Measurements from ENCODE around the gene TAF6L. TPM values are rescaled to one million over a fixed set of nuclear protein-coding genes. Genes with fewer than 3 reads are reported as not detected.
"Not testable (repeated sequence)": the region's sequence is repeated elsewhere in the genome, so short reads cannot be mapped to it uniquely, and the experiment has no call there.

The TAF6L gene
- polyA plus RNA-seq, 3 donors = 32.9 to 44.1 (median 40.0) TPM

- DNase-seq = no peak
Observed at GRCh38 chr11:62804310-62805075, 33.3 kb downstream of the TAF6L start.

GRCh38 chr11:62805076-62805892, 34.1 kb downstream of the TAF6L start, which contains the start of gene NXF1:
NXF1 (minus strand) TSS chr11:62805440; CDS start chr11:62805356, 84 bp downstream.
- DNase-seq = peak; percentile 94

GRCh38 chr11:62805961-62806441, 34.8 kb downstream of the TAF6L start:
- no peak for DNase-seq

- DNase-seq = no peak
Observed at GRCh38 chr11:62806611-62807121, 35.5 kb downstream of the TAF6L start.

GRCh38 chr11:62810748-62811147, 39.6 kb downstream of the TAF6L start:
- no peak for DNase-seq

- DNase-seq = no peak
Observed at GRCh38 chr11:62811659-62812058, 40.5 kb downstream of the TAF6L start.

- no peak for DNase-seq
Observed at GRCh38 chr11:62816557-62816956, 45.4 kb downstream of the TAF6L start.

- no peak for DNase-seq
Observed at GRCh38 chr11:62817129-62817528, 45.9 kb downstream of the TAF6L start.

GRCh38 chr11:62823677-62824076, 52.5 kb downstream of the TAF6L start:
- no peak for DNase-seq

GRCh38 chr11:62828130-62828529, 56.9 kb downstream of the TAF6L start:
- DNase-seq = not testable (repeated sequence)

GRCh38 chr11:62830904-62831519, 59.8 kb downstream of the TAF6L start:
- DNase-seq = peak; percentile 77

- peak; percentile 99 for DNase-seq
Observed at GRCh38 chr11:62831520-62832335, 60.5 kb downstream of the TAF6L start, which contains the start of gene STX5. STX5 (minus strand) TSS chr11:62832051; CDS start chr11:62831243, 808 bp downstream.

- DNase-seq = no peak
Observed at GRCh38 chr11:62832336-62833234, 61.4 kb downstream of the TAF6L start, which contains the start of gene TEX54. TEX54 (minus strand) TSS chr11:62832841.

- DNase-seq = no peak
Observed at GRCh38 chr11:62835336-62835735, 64.1 kb downstream of the TAF6L start.

Other genes with a start within 250 kb of the TAF6L start
- 100 to 1,000 TPM; 199 to 275 (median 229) TPM for gene AHNAK, start 224.6 kb upstream of the TAF6L start, polyA plus RNA-seq (ENCODE audit: insufficient read length in 3 of 3)
- 1,000 to 10,000 TPM; 2,197 to 2,450 (median 2,385) TPM for gene EEF1G, start 197.5 kb upstream of the TAF6L start, polyA plus RNA-seq (ENCODE audit: insufficient read length in 3 of 3)
- gene TUT1, start 179.9 kb upstream of the TAF6L start, polyA plus RNA-seq (ENCODE audit: insufficient read length in 3 of 3) = 10 to 100 TPM; 22.1 to 30.2 (median 25.6) TPM
- gene MTA2, start 169.5 kb upstream of the TAF6L start, polyA plus RNA-seq (ENCODE audit: insufficient read length in 3 of 3) = 10 to 100 TPM; 95.7 to 98.2 (median 96.5) TPM
- 10 to 100 TPM; 32.2 to 40.6 (median 38.0) TPM for gene EML3, start 158.6 kb upstream of the TAF6L start, polyA plus RNA-seq (ENCODE audit: insufficient read length in 3 of 3)
- 1 to 10 TPM; 2.7 to 4.6 (median 3.1) TPM for gene ROM1, start 158.1 kb upstream of the TAF6L start, polyA plus RNA-seq (ENCODE audit: insufficient read length in 3 of 3)
- 10 to 100 TPM; 37.4 to 45.4 (median 38.7) TPM for gene B3GAT3, start 149.4 kb upstream of the TAF6L start, polyA plus RNA-seq (ENCODE audit: insufficient read length in 3 of 3)
- gene GANAB, start 124.8 kb upstream of the TAF6L start, polyA plus RNA-seq (ENCODE audit: insufficient read length in 3 of 3) = 100 to 1,000 TPM; 371 to 407 (median 392) TPM
- gene INTS5, start 118.1 kb upstream of the TAF6L start, polyA plus RNA-seq (ENCODE audit: insufficient read length in 3 of 3) = 10 to 100 TPM; 21.5 to 24.8 (median 23.5) TPM
- gene C11orf98, start 106.2 kb upstream of the TAF6L start, polyA plus RNA-seq (ENCODE audit: insufficient read length in 3 of 3) = 10 to 100 TPM; 57.7 to 62.1 (median 60.3) TPM
- 1 to 10 TPM; 5.1 to 6.6 (median 6.0) TPM for gene CSKMT, start 106.1 kb upstream of the TAF6L start, polyA plus RNA-seq (ENCODE audit: insufficient read length in 3 of 3)
- 10 to 100 TPM; 10.4 to 13.1 (median 12.9) TPM for gene UQCC3, start 99.7 kb upstream of the TAF6L start, polyA plus RNA-seq (ENCODE audit: insufficient read length in 3 of 3)
- gene LBHD1, start 99.1 kb upstream of the TAF6L start, polyA plus RNA-seq (ENCODE audit: insufficient read length in 3 of 3) = 10 to 100 TPM in 2 of 3 donors, 1 to 10 TPM in 1; 8.6 to 11.6 (median 10.6) TPM
- gene UBXN1, start 92.3 kb upstream of the TAF6L start, polyA plus RNA-seq (ENCODE audit: insufficient read length in 3 of 3) = 100 to 1,000 TPM; 151 to 204 (median 191) TPM
- 1 to 10 TPM in 2 of 3 donors, under 1 TPM in 1; 0.68 to 1.0 (median 1.0) TPM for gene LRRN4CL, start 81.9 kb upstream of the TAF6L start, polyA plus RNA-seq (ENCODE audit: insufficient read length in 3 of 3)
- 10 to 100 TPM; 65.7 to 72.7 (median 68.1) TPM for gene BSCL2, start 64.0 kb upstream of the TAF6L start, polyA plus RNA-seq (ENCODE audit: insufficient read length in 3 of 3)
- gene GNG3, start 63.7 kb upstream of the TAF6L start, polyA plus RNA-seq (ENCODE audit: insufficient read length in 3 of 3) = 1 to 10 TPM; 2.1 to 3.6 (median 2.5) TPM
- gene HNRNPUL2, start 43.9 kb upstream of the TAF6L start, polyA plus RNA-seq (ENCODE audit: insufficient read length in 3 of 3) = 10 to 100 TPM; 79.1 to 92.4 (median 86.0) TPM
- 10 to 100 TPM; 37.0 to 48.6 (median 45.8) TPM for gene TTC9C, start 42.9 kb upstream of the TAF6L start, polyA plus RNA-seq (ENCODE audit: insufficient read length in 3 of 3)
- gene ZBTB3, start 17.2 kb upstream of the TAF6L start, polyA plus RNA-seq (ENCODE audit: insufficient read length in 3 of 3) = 10 to 100 TPM in 1 of 3 donors, 1 to 10 TPM in 2; 8.1 to 10.4 (median 9.4) TPM
- gene POLR2G, start 9.8 kb upstream of the TAF6L start, polyA plus RNA-seq (ENCODE audit: insufficient read length in 3 of 3) = 100 to 1,000 TPM; 133 to 173 (median 153) TPM
- 10 to 100 TPM; 67.7 to 75.2 (median 71.3) TPM for gene TMEM179B, start 16.0 kb downstream of the TAF6L start, polyA plus RNA-seq (ENCODE audit: insufficient read length in 3 of 3)
- 10 to 100 TPM; 30.6 to 31.6 (median 31.1) TPM for gene TMEM223, start 20.6 kb downstream of the TAF6L start, polyA plus RNA-seq (ENCODE audit: insufficient read length in 3 of 3)
- gene NXF1, start 34.0 kb downstream of the TAF6L start, polyA plus RNA-seq (ENCODE audit: insufficient read length in 3 of 3) = 100 to 1,000 TPM; 117 to 137 (median 126) TPM
- gene STX5, start 60.7 kb downstream of the TAF6L start, polyA plus RNA-seq (ENCODE audit: insufficient read length in 3 of 3) = 10 to 100 TPM; 50.5 to 59.2 (median 54.7) TPM
- under 1 TPM in 2 of 3 donors, not detected in 1; 0.36 to 0.65 TPM for gene TEX54, start 61.4 kb downstream of the TAF6L start, polyA plus RNA-seq (ENCODE audit: insufficient read length in 3 of 3)
- 10 to 100 TPM; 38.1 to 49.6 (median 47.0) TPM for gene WDR74, start 68.2 kb downstream of the TAF6L start, polyA plus RNA-seq (ENCODE audit: insufficient read length in 3 of 3)
- gene SLC3A2, start 109.5 kb downstream of the TAF6L start, polyA plus RNA-seq (ENCODE audit: insufficient read length in 3 of 3) = 100 to 1,000 TPM; 169 to 175 (median 169) TPM
- gene CHRM1, start 150.0 kb downstream of the TAF6L start, polyA plus RNA-seq (ENCODE audit: insufficient read length in 3 of 3) = under 1 TPM in 2 of 3 donors, not detected in 1; 0.04 to 0.07 TPM
- gene SLC22A6, start 213.6 kb downstream of the TAF6L start, polyA plus RNA-seq (ENCODE audit: insufficient read length in 3 of 3) = 10 to 100 TPM; 25.1 to 38.1 (median 32.2) TPM
- gene SLC22A8, start 244.4 kb downstream of the TAF6L start, polyA plus RNA-seq (ENCODE audit: insufficient read length in 3 of 3) = 10 to 100 TPM; 44.8 to 63.5 (median 60.6) TPM

Data from renal pelvis (tissue), 4 donors.